T-helper 2 cell treated with Interferon-gamma antibody and Interleukin-4, amounts not matched to agents 5 μg/mL and 100 μg/mL, for 36 hours (primary cell): ENCODE results near the gene SAPCD2.

Source experiments
- DNase-seq: peaks from one replicate; pipeline ENCODE4 v3.0.0; 2021; ENCODE audit warnings: low spot score
- H3K27ac Mint-ChIP-seq: one replicate; pipeline ENCODE4 v1.8.0; 2021; ENCODE audit warnings: mild to moderate bottlenecking, mixed read lengths
- H3K27me3 Mint-ChIP-seq: one replicate; pipeline ENCODE4 v1.8.0; 2021; ENCODE audit warnings: low read depth, mixed read lengths
- H3K36me3 Mint-ChIP-seq: one replicate; pipeline ENCODE4 v1.8.0; 2021; ENCODE audit warnings: low read depth, mixed read lengths
- H3K4me1 Mint-ChIP-seq: one replicate; pipeline ENCODE4 v1.8.0; 2021; ENCODE audit warnings: low read depth, mixed read lengths
- H3K4me3 Mint-ChIP-seq: one replicate; pipeline ENCODE4 v1.8.0; 2022; ENCODE audit warnings: mild to moderate bottlenecking, moderate library complexity, mixed read lengths
- H3K9me3 Mint-ChIP-seq: one replicate; pipeline ENCODE4 v1.8.0; 2021; ENCODE audit warnings: mixed read lengths

SAPCD2 gene

GRCh38 chr9:137025517-137025966 lies 44.8 kb downstream of the SAPCD2 start:
- H3K4me3 Mint-ChIP-seq = no peak overlapping the region
- H3K9me3 Mint-ChIP-seq = no peaks in the 10 kb centered on the region
- no peak for DNase-seq
- no peak overlapping the region for H3K27ac Mint-ChIP-seq
- no peaks in the 10 kb centered on the region for H3K27me3 Mint-ChIP-seq
- H3K36me3 Mint-ChIP-seq = no peaks in the 10 kb centered on the region
- H3K4me1 Mint-ChIP-seq = peaks cover 16% of the 10 kb centered on the region

GRCh38 chr9:137023583-137023991 lies 46.8 kb downstream of the SAPCD2 start:
- no peaks in the 10 kb centered on the region for H3K27me3 Mint-ChIP-seq
- H3K4me1 Mint-ChIP-seq = peaks cover 3% of the 10 kb centered on the region
- H3K36me3 Mint-ChIP-seq = no peaks in the 10 kb centered on the region
- no peak for DNase-seq
- no peak overlapping the region for H3K4me3 Mint-ChIP-seq
- no peaks in the 10 kb centered on the region for H3K9me3 Mint-ChIP-seq
- H3K27ac Mint-ChIP-seq = no peak overlapping the region

- H3K4me3 Mint-ChIP-seq = no peak overlapping the region
- H3K27me3 Mint-ChIP-seq = no peaks in the 10 kb centered on the region
- no peak for DNase-seq
- H3K27ac Mint-ChIP-seq = no peak overlapping the region
- no peaks in the 10 kb centered on the region for H3K36me3 Mint-ChIP-seq
- H3K4me1 Mint-ChIP-seq = peaks cover 3% of the 10 kb centered on the region
- H3K9me3 Mint-ChIP-seq = no peaks in the 10 kb centered on the region
Observed at GRCh38 chr9:137023157-137023556, 47.2 kb downstream of the SAPCD2 start.

GRCh38 chr9:137022662-137023008 lies 47.7 kb downstream of the SAPCD2 start:
- H3K36me3 Mint-ChIP-seq = no peaks in the 10 kb centered on the region
- no peak overlapping the region for H3K27ac Mint-ChIP-seq
- H3K27me3 Mint-ChIP-seq = no peaks in the 10 kb centered on the region
- no peak for DNase-seq
- H3K9me3 Mint-ChIP-seq = no peaks in the 10 kb centered on the region
- H3K4me3 Mint-ChIP-seq = no peak overlapping the region
- H3K4me1 Mint-ChIP-seq = peaks cover 3% of the 10 kb centered on the region

- Mint-ChIP-seq H3K27ac (no peak overlapping the region), H3K27me3 (no peaks in the 10 kb centered on the region), H3K4me3 (no peak overlapping the region), H3K36me3 (no peaks in the 10 kb centered on the region), H3K4me1 (peaks cover 3% of the 10 kb centered on the region), H3K9me3 (no peaks in the 10 kb centered on the region)
- DNase-seq = peak; percentile 75
Observed at GRCh38 chr9:137021979-137022661, 48.2 kb downstream of the SAPCD2 start.

GRCh38 chr9:137021568-137021978 lies 48.8 kb downstream of the SAPCD2 start:
- H3K36me3 Mint-ChIP-seq = no peaks in the 10 kb centered on the region

GRCh38 chr9:137020771-137021567 lies 49.4 kb downstream of the SAPCD2 start:
- H3K27me3 Mint-ChIP-seq = no peaks in the 10 kb centered on the region
- H3K9me3 Mint-ChIP-seq = no peaks in the 10 kb centered on the region
- H3K36me3 Mint-ChIP-seq = no peaks in the 10 kb centered on the region
- H3K4me3 Mint-ChIP-seq = no peak overlapping the region
- H3K4me1 Mint-ChIP-seq = peaks cover 3% of the 10 kb centered on the region
- no peak overlapping the region for H3K27ac Mint-ChIP-seq
- no peak for DNase-seq

More at GRCh38 chr9:137021568-137021978, 48.8 kb downstream of the SAPCD2 start:
- no peak for DNase-seq
- Mint-ChIP-seq H3K4me3 (no peak overlapping the region), H3K9me3 (no peaks in the 10 kb centered on the region), H3K4me1 (peaks cover 3% of the 10 kb centered on the region), H3K27me3 (no peaks in the 10 kb centered on the region), H3K27ac (no peak overlapping the region)

- Mint-ChIP-seq H3K36me3 (no peaks in the 10 kb centered on the region), H3K27ac (no peak overlapping the region), H3K27me3 (no peaks in the 10 kb centered on the region), H3K4me3 (no peak overlapping the region), H3K4me1 (peaks cover 3% of the 10 kb centered on the region), H3K9me3 (no peaks in the 10 kb centered on the region)
- DNase-seq = no peak
Observed at GRCh38 chr9:137019891-137020683, 50.3 kb downstream of the SAPCD2 start.

GRCh38 chr9:137018761-137019559 lies 51.4 kb downstream of the SAPCD2 start:
- Mint-ChIP-seq H3K4me1 (peaks cover 3% of the 10 kb centered on the region), H3K27me3 (no peaks in the 10 kb centered on the region), H3K4me3 (no peak overlapping the region), H3K27ac (no peak overlapping the region), H3K9me3 (no peaks in the 10 kb centered on the region), H3K36me3 (no peaks in the 10 kb centered on the region)
- DNase-seq = no peak

- no peak for DNase-seq
- H3K36me3 Mint-ChIP-seq = no peaks in the 10 kb centered on the region
- H3K4me3 Mint-ChIP-seq = no peak overlapping the region
- peaks cover 3% of the 10 kb centered on the region for H3K4me1 Mint-ChIP-seq
- H3K27me3 Mint-ChIP-seq = no peaks in the 10 kb centered on the region
- no peak overlapping the region for H3K27ac Mint-ChIP-seq
- no peaks in the 10 kb centered on the region for H3K9me3 Mint-ChIP-seq
Observed at GRCh38 chr9:137017791-137018497, 52.4 kb downstream of the SAPCD2 start.

- no peaks in the 10 kb centered on the region for H3K36me3 Mint-ChIP-seq
- no peak for DNase-seq
- H3K27me3 Mint-ChIP-seq = no peaks in the 10 kb centered on the region
- H3K4me3 Mint-ChIP-seq = no peak overlapping the region
- H3K4me1 Mint-ChIP-seq = peaks cover under 1% of the 10 kb centered on the region
- H3K9me3 Mint-ChIP-seq = no peaks in the 10 kb centered on the region
- no peak overlapping the region for H3K27ac Mint-ChIP-seq
Observed at GRCh38 chr9:137017071-137017470, 53.3 kb downstream of the SAPCD2 start.

- Mint-ChIP-seq H3K36me3 (no peaks in the 10 kb centered on the region), H3K27me3 (no peaks in the 10 kb centered on the region), H3K9me3 (no peaks in the 10 kb centered on the region), H3K4me3 (no peak overlapping the region), H3K27ac (no peak overlapping the region), H3K4me1 (no peaks in the 10 kb centered on the region)
- DNase-seq = no peak
Observed at GRCh38 chr9:137016436-137016835, 53.9 kb downstream of the SAPCD2 start.

GRCh38 chr9:137015976-137016375 lies 54.4 kb downstream of the SAPCD2 start:
- Mint-ChIP-seq H3K4me3 (no peak overlapping the region), H3K27ac (no peak overlapping the region), H3K36me3 (no peaks in the 10 kb centered on the region), H3K9me3 (no peaks in the 10 kb centered on the region), H3K27me3 (no peaks in the 10 kb centered on the region), H3K4me1 (no peaks in the 10 kb centered on the region)
- no peak for DNase-seq
